ENCODE measurements around the gene WNT2B.

Gene WNT2B

DNA sequence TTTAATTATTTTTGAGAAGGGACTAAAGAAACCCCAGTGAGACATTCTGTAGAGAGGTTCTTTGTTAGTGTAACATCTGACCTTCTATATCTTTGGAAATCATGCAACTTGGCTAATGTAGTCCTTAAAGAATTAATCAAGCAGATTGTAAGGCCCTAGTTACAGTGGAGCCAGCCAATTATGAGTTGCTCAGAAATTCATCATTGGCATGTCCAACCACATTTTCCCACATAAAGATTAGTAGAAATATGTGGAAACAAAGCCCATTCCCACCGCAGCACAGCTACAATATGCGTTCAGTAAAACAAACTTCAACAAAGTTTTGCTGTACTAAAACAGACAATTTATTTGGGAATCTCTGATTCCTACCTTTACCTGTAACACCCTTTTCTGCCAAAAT, 27.8 kb downstream of the WNT2B start:
- Histone ChIP-seq H3K9me3 (ENCODE audit: control insufficient read depth in 5 of 5, low read length in 5 of 5) (no peaks in the 10 kb centered on the region), H3K27ac (ENCODE audit: low read depth, low read length) (no peak overlapping the region), H3K36me3 (ENCODE audit: control insufficient read depth in 5 of 5, insufficient read depth in 5 of 5, low read length in 5 of 5) (peaks cover 3 to 11% (median 5%) of the 10 kb centered on the region in 5 donors), H3K9ac (ENCODE audit: low read length in 5 of 5) (no peak overlapping the region), H3K4me1 (ENCODE audit: control insufficient read depth in 5 of 5, insufficient read depth in 5 of 5, low read length in 5 of 5) (peaks cover 0 to 29% (median 28%) of the 10 kb centered on the region in 5 donors), H3K4me3 (ENCODE audit: low read depth in 1 of 5, low read length in 5 of 5) (no peak overlapping the region), H3K27me3 (ENCODE audit: control insufficient read depth in 5 of 5, insufficient read depth in 4 of 5, low read length in 5 of 5) (no peaks in the 10 kb centered on the region)

DNA sequence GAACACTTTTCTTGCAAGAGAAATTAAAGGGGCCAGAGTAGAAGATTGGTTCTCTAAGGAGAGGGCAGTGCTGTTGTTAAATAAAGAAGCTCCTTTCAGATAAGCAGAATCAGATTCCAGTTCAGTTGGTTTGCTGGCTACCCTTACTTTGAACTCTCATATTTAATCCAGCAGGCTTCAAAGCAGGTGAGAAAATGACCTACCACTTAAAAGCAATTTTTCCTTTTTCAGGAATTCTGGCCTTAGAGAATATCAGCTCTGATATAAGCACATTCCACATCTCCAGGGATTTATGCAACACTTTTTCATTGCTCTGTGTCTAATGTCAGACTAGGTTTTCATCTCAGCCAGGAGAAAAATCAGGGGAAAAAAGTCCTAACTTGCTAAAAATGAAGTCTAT, 28.7 kb downstream of the WNT2B start:
- H3K9ac ChIP-seq (ENCODE audit: low read length in 5 of 5) = no peak overlapping the region
- H3K27me3 ChIP-seq (ENCODE audit: control insufficient read depth in 5 of 5, insufficient read depth in 4 of 5, low read length in 5 of 5) = no peaks in the 10 kb centered on the region
- H3K9me3 ChIP-seq (ENCODE audit: control insufficient read depth in 5 of 5, low read length in 5 of 5) = no peaks in the 10 kb centered on the region
- no peak overlapping the region for H3K4me3 ChIP-seq (ENCODE audit: low read depth in 1 of 5, low read length in 5 of 5)
- peaks cover 0 to 29% (median 28%) of the 10 kb centered on the region in 5 donors for H3K4me1 ChIP-seq (ENCODE audit: control insufficient read depth in 5 of 5, insufficient read depth in 5 of 5, low read length in 5 of 5)
- H3K27ac ChIP-seq (ENCODE audit: low read depth, low read length) = no peak overlapping the region
- peaks cover 4 to 11% (median 7%) of the 10 kb centered on the region in 5 donors for H3K36me3 ChIP-seq (ENCODE audit: control insufficient read depth in 5 of 5, insufficient read depth in 5 of 5, low read length in 5 of 5)

DNA sequence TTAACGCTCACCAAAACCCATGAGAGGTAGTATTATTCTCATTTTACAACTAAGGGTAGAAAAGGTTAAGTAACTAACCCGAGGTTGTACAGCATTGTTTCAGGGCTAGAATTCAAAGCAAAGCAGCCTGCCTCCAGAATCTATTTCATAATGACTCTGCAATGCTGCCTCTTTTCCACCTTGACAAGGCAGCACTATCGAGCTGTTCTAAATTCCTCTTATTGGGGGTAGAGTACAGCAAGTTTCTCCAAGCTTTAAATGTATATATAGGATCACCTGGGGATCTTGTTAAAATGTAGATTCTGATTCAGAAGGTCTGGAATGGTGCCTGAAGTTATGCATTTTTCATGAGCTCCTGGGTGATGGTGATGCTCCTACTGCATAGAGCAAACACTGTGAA, 30.1 kb downstream of the WNT2B start:
- Histone ChIP-seq H3K27me3 (ENCODE audit: control insufficient read depth in 5 of 5, insufficient read depth in 4 of 5, low read length in 5 of 5) (no peaks in the 10 kb centered on the region), H3K36me3 (ENCODE audit: control insufficient read depth in 5 of 5, insufficient read depth in 5 of 5, low read length in 5 of 5) (peaks cover 4 to 11% (median 6%) of the 10 kb centered on the region in 5 donors)

DNA sequence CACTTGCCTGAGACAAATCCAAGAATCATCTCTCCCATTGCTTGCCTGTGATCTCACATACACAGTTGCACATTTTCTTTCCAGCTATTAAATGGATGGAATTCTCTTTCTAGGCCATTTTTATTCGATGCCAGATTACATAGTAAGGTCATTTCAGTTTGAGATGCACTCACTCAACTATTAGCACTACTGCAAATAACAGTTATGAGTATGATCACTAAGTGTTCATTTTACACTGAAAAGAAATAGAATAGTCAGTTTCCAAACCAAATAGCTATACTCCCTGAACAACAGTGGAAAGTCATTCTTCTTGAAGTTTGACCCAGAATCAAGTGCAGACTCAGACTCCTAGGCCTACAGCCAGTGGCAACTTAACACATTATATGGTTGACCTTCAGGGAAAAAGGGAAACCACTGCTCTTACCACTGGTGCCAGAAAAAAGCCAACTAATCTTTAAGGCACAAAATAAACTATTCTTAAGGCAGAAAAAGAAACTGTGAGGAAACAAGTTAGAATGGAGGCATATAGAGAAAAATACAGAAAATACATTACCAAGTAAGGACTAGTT, 31.5 kb downstream of the WNT2B start:
- Histone ChIP-seq H3K4me3 (ENCODE audit: low read depth in 1 of 5, low read length in 5 of 5) (no peak overlapping the region), H3K9ac (ENCODE audit: low read length in 5 of 5) (peak overlapping the region in 1 of 5 donors; percentile 40), H3K4me1 (ENCODE audit: control insufficient read depth in 5 of 5, insufficient read depth in 5 of 5, low read length in 5 of 5) (peaks cover 0 to 37% (median 36%) of the 10 kb centered on the region in 5 donors), H3K36me3 (ENCODE audit: control insufficient read depth in 5 of 5, insufficient read depth in 5 of 5, low read length in 5 of 5) (peaks cover 4 to 11% (median 6%) of the 10 kb centered on the region in 5 donors), H3K27me3 (ENCODE audit: control insufficient read depth in 5 of 5, insufficient read depth in 4 of 5, low read length in 5 of 5) (no peaks in the 10 kb centered on the region), H3K27ac (ENCODE audit: low read depth, low read length) (no peak overlapping the region), H3K9me3 (ENCODE audit: control insufficient read depth in 5 of 5, low read length in 5 of 5) (no peaks in the 10 kb centered on the region)

More for the DNA sequence above, 30.1 kb downstream of the WNT2B start:
- Histone ChIP-seq H3K4me3 (ENCODE audit: low read depth in 1 of 5, low read length in 5 of 5) (no peak overlapping the region), H3K9me3 (ENCODE audit: control insufficient read depth in 5 of 5, low read length in 5 of 5) (no peaks in the 10 kb centered on the region), H3K4me1 (ENCODE audit: control insufficient read depth in 5 of 5, insufficient read depth in 5 of 5, low read length in 5 of 5) (peaks cover 0 to 29% (median 28%) of the 10 kb centered on the region in 5 donors), H3K27ac (ENCODE audit: low read depth, low read length) (no peak overlapping the region), H3K9ac (ENCODE audit: low read length in 5 of 5) (no peak overlapping the region)

DNA sequence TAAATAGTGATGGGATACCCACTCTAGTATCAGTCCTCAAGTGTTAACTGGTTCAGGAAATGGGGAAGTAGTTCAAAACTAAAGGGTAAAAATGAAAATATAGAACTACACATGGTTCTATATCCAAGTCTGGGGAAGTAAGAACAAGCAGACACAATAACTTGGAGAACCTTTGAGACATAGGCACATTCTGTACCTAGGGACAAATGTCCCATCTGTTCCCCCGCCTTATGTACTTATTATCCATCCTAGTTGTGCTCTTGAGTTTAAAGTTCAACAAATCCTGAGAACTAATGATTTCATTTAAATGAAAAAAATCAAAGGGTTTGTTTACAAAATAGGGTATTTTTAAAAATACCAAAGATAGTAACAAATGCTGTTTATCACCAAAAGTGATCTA, 32.5 kb downstream of the WNT2B start:
- H3K4me1 ChIP-seq (ENCODE audit: control insufficient read depth in 5 of 5, insufficient read depth in 5 of 5, low read length in 5 of 5) = peaks cover 0 to 38% (median 36%) of the 10 kb centered on the region in 5 donors
- no peak overlapping the region for H3K4me3 ChIP-seq (ENCODE audit: low read depth in 1 of 5, low read length in 5 of 5)
- H3K36me3 ChIP-seq (ENCODE audit: control insufficient read depth in 5 of 5, insufficient read depth in 5 of 5, low read length in 5 of 5) = peaks cover 4 to 14% (median 6%) of the 10 kb centered on the region in 5 donors
- H3K27ac ChIP-seq (ENCODE audit: low read depth, low read length) = no peak overlapping the region
- no peak overlapping the region for H3K9ac ChIP-seq (ENCODE audit: low read length in 5 of 5)
- no peaks in the 10 kb centered on the region for H3K27me3 ChIP-seq (ENCODE audit: control insufficient read depth in 5 of 5, insufficient read depth in 4 of 5, low read length in 5 of 5)
- H3K9me3 ChIP-seq (ENCODE audit: control insufficient read depth in 5 of 5, low read length in 5 of 5) = no peaks in the 10 kb centered on the region

DNA sequence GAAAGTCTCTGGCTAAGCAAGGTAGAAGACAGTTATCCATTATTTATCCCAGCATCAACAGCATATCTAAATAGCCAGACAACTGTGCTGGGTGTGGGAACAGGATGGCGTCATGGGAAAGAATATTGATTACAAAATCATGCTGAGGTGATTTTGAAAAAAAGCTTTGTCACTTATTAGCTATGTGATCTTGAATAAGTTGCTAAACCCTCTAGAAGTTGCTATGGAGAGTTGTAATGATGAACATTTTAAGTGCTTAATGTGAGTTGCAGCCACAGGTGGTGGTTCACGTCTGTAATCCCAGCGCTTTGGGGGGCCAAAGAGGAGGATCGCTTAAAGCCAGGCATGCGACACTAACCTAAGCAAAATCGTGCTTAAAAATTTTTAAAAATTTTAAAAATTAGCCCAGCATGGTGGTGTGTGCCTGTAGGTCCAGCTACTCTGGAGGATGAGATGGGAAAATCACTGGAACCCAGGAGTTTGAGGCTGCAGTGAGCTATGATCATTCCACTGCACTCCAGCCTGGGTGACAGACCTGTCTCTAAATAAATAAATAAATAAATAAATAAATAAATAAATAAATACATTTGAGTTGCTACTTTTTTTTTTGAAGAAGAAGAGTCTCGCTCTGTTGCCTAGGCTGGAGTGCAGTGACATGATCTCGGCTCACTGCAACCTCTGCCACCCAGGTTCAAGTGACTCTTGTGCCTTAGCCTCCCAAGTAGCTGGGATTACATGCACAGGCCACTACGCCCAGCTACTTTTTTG, 33.6 kb downstream of the WNT2B start:
- H3K4me1 ChIP-seq (ENCODE audit: control insufficient read depth in 5 of 5, insufficient read depth in 5 of 5, low read length in 5 of 5) = peaks cover 0 to 29% (median 26%) of the 10 kb centered on the region in 5 donors
- H3K4me3 ChIP-seq (ENCODE audit: low read depth in 1 of 5, low read length in 5 of 5) = no peak overlapping the region
- no peak overlapping the region for H3K27ac ChIP-seq (ENCODE audit: low read depth, low read length)
- H3K36me3 ChIP-seq (ENCODE audit: control insufficient read depth in 5 of 5, insufficient read depth in 5 of 5, low read length in 5 of 5) = peaks cover 4 to 14% (median 6%) of the 10 kb centered on the region in 5 donors
- no peaks in the 10 kb centered on the region for H3K9me3 ChIP-seq (ENCODE audit: control insufficient read depth in 5 of 5, low read length in 5 of 5)
- H3K9ac ChIP-seq (ENCODE audit: low read length in 5 of 5) = no peak overlapping the region
- H3K27me3 ChIP-seq (ENCODE audit: control insufficient read depth in 5 of 5, insufficient read depth in 4 of 5, low read length in 5 of 5) = no peaks in the 10 kb centered on the region

DNA sequence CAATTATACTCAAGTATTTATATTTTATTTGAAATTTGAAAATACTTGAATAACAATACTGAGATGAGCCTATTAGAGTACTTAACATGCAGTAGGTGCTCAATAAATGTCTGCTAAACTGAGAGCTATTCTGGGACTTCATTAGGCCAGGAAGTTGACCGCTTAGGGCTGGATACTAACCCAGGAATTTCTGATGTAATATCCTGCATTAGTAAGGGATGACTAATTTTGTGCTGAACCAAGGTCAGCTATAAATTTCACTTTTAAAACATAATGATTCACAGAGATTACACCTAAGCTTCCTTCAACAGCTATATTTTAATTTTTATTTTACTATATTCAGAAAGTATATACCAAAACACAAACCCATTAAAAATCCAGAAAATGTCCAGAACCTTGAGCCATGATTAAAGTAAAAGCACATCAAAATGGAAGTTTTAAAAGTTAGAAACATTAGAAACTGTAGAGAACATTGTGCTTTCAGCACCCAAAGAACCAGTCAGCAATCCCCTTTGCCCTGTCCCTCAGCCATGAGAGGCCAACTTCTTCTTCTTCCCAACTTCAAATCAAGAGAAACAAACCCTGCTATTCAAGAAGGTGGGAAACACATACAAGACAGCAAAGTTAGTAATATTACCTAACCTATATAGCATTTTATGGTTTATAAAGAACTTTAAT, 35.4 kb downstream of the WNT2B start:
- Histone ChIP-seq H3K9me3 (ENCODE audit: control insufficient read depth in 5 of 5, low read length in 5 of 5) (no peaks in the 10 kb centered on the region), H3K36me3 (ENCODE audit: control insufficient read depth in 5 of 5, insufficient read depth in 5 of 5, low read length in 5 of 5) (peaks cover 3 to 14% (median 7%) of the 10 kb centered on the region in 5 donors), H3K4me1 (ENCODE audit: control insufficient read depth in 5 of 5, insufficient read depth in 5 of 5, low read length in 5 of 5) (peaks cover 0 to 21% (median 20%) of the 10 kb centered on the region in 5 donors), H3K27ac (ENCODE audit: low read depth, low read length) (peak overlapping the region; percentile 77), H3K27me3 (ENCODE audit: control insufficient read depth in 5 of 5, insufficient read depth in 4 of 5, low read length in 5 of 5) (no peaks in the 10 kb centered on the region), H3K4me3 (ENCODE audit: low read depth in 1 of 5, low read length in 5 of 5) (no peak overlapping the region), H3K9ac (ENCODE audit: low read length in 5 of 5) (peak overlapping the region in 1 of 5 donors; percentile 56)

DNA sequence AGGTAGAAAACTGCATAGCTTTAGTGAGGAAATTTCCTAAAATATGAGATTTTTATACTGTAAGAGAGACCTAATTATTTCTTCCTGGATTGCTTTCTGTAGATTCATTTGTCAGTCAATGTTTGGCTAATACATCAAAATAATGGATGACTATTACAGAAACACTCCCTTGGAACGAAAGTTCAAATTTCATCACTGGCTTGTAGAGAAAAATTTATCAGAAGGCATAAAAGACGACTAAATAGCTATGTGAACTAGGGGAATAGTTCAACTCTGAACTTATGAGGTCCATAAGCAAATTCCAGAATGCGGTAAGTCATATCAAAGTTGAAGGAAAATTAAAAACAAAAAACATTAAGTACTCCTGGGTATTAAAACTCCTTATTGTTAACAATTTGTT, 36.0 kb downstream of the WNT2B start:
- peak overlapping the region; percentile 77 for H3K27ac ChIP-seq (ENCODE audit: low read depth, low read length)
- H3K36me3 ChIP-seq (ENCODE audit: control insufficient read depth in 5 of 5, insufficient read depth in 5 of 5, low read length in 5 of 5) = peaks cover 2 to 13% (median 9%) of the 10 kb centered on the region in 5 donors
- H3K27me3 ChIP-seq (ENCODE audit: control insufficient read depth in 5 of 5, insufficient read depth in 4 of 5, low read length in 5 of 5) = no peaks in the 10 kb centered on the region
- H3K4me3 ChIP-seq (ENCODE audit: low read depth in 1 of 5, low read length in 5 of 5) = no peak overlapping the region
- peak overlapping the region in 1 of 5 donors; percentile 56 for H3K9ac ChIP-seq (ENCODE audit: low read length in 5 of 5)
- peaks cover 0 to 18% (median 15%) of the 10 kb centered on the region in 5 donors for H3K4me1 ChIP-seq (ENCODE audit: control insufficient read depth in 5 of 5, insufficient read depth in 5 of 5, low read length in 5 of 5)
- no peaks in the 10 kb centered on the region for H3K9me3 ChIP-seq (ENCODE audit: control insufficient read depth in 5 of 5, low read length in 5 of 5)

DNA sequence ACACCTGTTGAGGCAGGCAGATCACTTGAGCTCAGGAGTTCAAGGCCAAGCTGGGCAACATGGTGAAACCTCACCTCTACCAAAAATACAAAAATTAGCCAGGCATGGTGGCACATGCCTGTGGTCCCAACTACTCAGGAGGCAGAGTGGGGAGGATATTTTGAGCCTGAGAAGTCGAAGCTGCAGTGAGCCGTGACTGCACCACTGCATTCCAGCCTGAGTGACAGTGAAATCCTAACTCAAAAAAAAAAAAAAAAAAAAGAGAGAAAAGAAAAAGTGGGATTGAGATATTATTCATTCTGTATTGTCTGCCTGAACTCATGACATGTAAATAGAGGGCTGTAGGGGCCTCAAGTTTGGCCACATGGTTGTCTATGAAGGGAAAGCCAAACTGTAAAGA, 37.3 kb downstream of the WNT2B start:
- peaks cover 2 to 13% (median 10%) of the 10 kb centered on the region in 5 donors for H3K36me3 ChIP-seq (ENCODE audit: control insufficient read depth in 5 of 5, insufficient read depth in 5 of 5, low read length in 5 of 5)
- H3K4me1 ChIP-seq (ENCODE audit: control insufficient read depth in 5 of 5, insufficient read depth in 5 of 5, low read length in 5 of 5) = peaks cover 0 to 10% (median 7%) of the 10 kb centered on the region in 5 donors
- no peaks in the 10 kb centered on the region for H3K9me3 ChIP-seq (ENCODE audit: control insufficient read depth in 5 of 5, low read length in 5 of 5)
- H3K27me3 ChIP-seq (ENCODE audit: control insufficient read depth in 5 of 5, insufficient read depth in 4 of 5, low read length in 5 of 5) = no peaks in the 10 kb centered on the region
- H3K9ac ChIP-seq (ENCODE audit: low read length in 5 of 5) = no peak overlapping the region
- no peak overlapping the region for H3K4me3 ChIP-seq (ENCODE audit: low read depth in 1 of 5, low read length in 5 of 5)
- peak overlapping the region; percentile 77 for H3K27ac ChIP-seq (ENCODE audit: low read depth, low read length)

DNA sequence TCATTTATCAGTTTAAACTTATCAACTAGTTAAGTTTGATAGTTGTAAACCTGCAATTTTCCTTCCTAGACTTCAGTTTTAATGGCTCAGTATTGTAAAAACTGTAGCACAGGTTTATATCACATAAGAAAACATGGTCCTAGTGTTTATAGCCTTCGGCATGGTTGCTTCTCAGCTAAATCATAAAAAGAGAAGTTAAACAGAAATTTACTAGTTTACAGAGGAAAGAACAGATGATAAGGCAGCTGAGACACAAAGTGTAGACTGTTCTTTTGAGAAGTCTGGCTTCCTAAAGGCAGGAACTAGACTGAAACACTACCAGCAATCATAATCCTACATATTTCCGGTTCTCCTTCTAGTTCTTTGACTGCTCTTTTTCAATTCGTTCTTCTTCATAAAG, 39.8 kb downstream of the WNT2B start:
- no peak overlapping the region for H3K9ac ChIP-seq (ENCODE audit: low read length in 5 of 5)

More for the DNA sequence above, 39.8 kb downstream of the WNT2B start:
- H3K4me1 ChIP-seq (ENCODE audit: control insufficient read depth in 5 of 5, insufficient read depth in 5 of 5, low read length in 5 of 5) = peaks cover 0 to 10% (median 7%) of the 10 kb centered on the region in 5 donors
- H3K9me3 ChIP-seq (ENCODE audit: control insufficient read depth in 5 of 5, low read length in 5 of 5) = no peaks in the 10 kb centered on the region
- no peak overlapping the region for H3K27ac ChIP-seq (ENCODE audit: low read depth, low read length)
- H3K36me3 ChIP-seq (ENCODE audit: control insufficient read depth in 5 of 5, insufficient read depth in 5 of 5, low read length in 5 of 5) = peaks cover 0 to 10% (median 7%) of the 10 kb centered on the region in 5 donors
- H3K27me3 ChIP-seq (ENCODE audit: control insufficient read depth in 5 of 5, insufficient read depth in 4 of 5, low read length in 5 of 5) = no peaks in the 10 kb centered on the region
- H3K4me3 ChIP-seq (ENCODE audit: low read depth in 1 of 5, low read length in 5 of 5) = no peak overlapping the region
